PC-3 (cell line): Measurements from ENCODE around the gene STAC2. TPM values are rescaled to one million over a fixed set of nuclear protein-coding genes. Genes with fewer than 3 reads are reported as not detected.

Experiments
- ATAC-seq: fragments of 200-7000 bp; cut with Tn5 transposase; 2 replicates; pipeline ENCODE4 v1.9.1; 2020; ENCODE audit warnings: mild to moderate bottlenecking, moderate library complexity
- BruUV-seq: library from RNA; stranded (reverse); fragments of 400-500 nt; replicated peaks from 2 replicates; lab custom pipeline; 2021; lab: Mats Ljungman, UMichigan
- CTCF ChIA-PET: fragments of 300-600 bp; sonication (Branson Sonifier 250); formaldehyde crosslinking; loops from one replicate; lab custom pipeline; 2022; ENCODE audit warnings: antibody characterized with exemption; lab: Charles Lee
- POLR2A ChIA-PET: fragments of 300-600 bp; sonication (Branson Sonifier 250); formaldehyde crosslinking; loops from one replicate; lab custom pipeline; 2022; ENCODE audit warnings: antibody characterized with exemption; ENCODE audit not compliant: unreplicated experiment; lab: Charles Lee
- DNase-seq: peaks from one replicate; pipeline ENCODE4 v3.0.0-alpha.2; 2015
- H2AFZ ChIP-seq: fragments of 300-600 bp; sonication (generic); 2 replicates; pipeline ENCODE4 v1.6.0; 2016; ENCODE audit warnings: antibody characterized with exemption, low read length
- H3F3A ChIP-seq: fragments of 300-600 bp; sonication (generic); one replicate; pipeline ENCODE4 v1.6.0; 2017; ENCODE audit warnings: antibody characterized with exemption, low read length, control low read depth, mild to moderate bottlenecking; ENCODE audit not compliant: unreplicated experiment
- H3K27ac ChIP-seq: fragments of 300-600 bp; sonication (generic); 2 replicates; pipeline ENCODE4 v1.5.1; 2016; ENCODE audit warnings: mild to moderate bottlenecking, low read length
- H3K27me3 ChIP-seq: fragments of 300-600 bp; sonication (generic); 2 replicates; pipeline ENCODE4 v1.6.1; 2016; ENCODE audit warnings: low read length, mixed read lengths
- H3K36me3 ChIP-seq: fragments of 300-600 bp; sonication (generic); 2 replicates; pipeline ENCODE4 v1.6.1; 2016; ENCODE audit warnings: low read depth, mixed run types, low read length, mixed read lengths
- H3K4me1 ChIP-seq: fragments of 300-600 bp; sonication (generic); 2 replicates; pipeline ENCODE4 v1.5.1; 2016; ENCODE audit warnings: low read length; ENCODE audit not compliant: insufficient read depth
- H3K4me2 ChIP-seq: fragments of 300-600 bp; sonication (generic); 2 replicates; pipeline ENCODE4 v1.6.0; 2016; ENCODE audit warnings: low read length
- H3K4me3 ChIP-seq: fragments of 300-600 bp; sonication (generic); 2 replicates; pipeline ENCODE4 v1.5.1; 2016; ENCODE audit warnings: mild to moderate bottlenecking, low read length, mixed read lengths
- H3K79me2 ChIP-seq: fragments of 300-600 bp; sonication (generic); 2 replicates; pipeline ENCODE4 v1.6.1; 2017; ENCODE audit warnings: low read length, mixed read lengths
- H3K9ac ChIP-seq: fragments of 300-600 bp; sonication (generic); 2 replicates; pipeline ENCODE4 v1.6.0; 2016; ENCODE audit warnings: mild to moderate bottlenecking, low read length
- H3K9me2 ChIP-seq: fragments of 300-600 bp; sonication (generic); replicated peaks from 2 replicates; pipeline ENCODE4 v1.6.1; 2016; ENCODE audit warnings: mixed run types, low read length, mixed read lengths
- H3K9me3 ChIP-seq: fragments of 300-600 bp; sonication (generic); 2 replicates; pipeline ENCODE4 v1.6.1; 2016; ENCODE audit warnings: low read length, mixed read lengths
- H4K20me1 ChIP-seq: fragments of 300-600 bp; sonication (generic); 2 replicates; pipeline ENCODE4 v1.6.1; 2016; ENCODE audit warnings: low read length, mixed read lengths
- CTCF ChIP-seq: fragments of 300-600 bp; sonication (generic); conservative IDR thresholded peaks from 2 replicates; pipeline ENCODE4 v1.5.1; 2017; ENCODE audit warnings: antibody characterized with exemption, low read depth, mild to moderate bottlenecking, low read length
- EZH2 ChIP-seq: fragments of 300-600 bp; sonication (generic); IDR thresholded peaks from one replicate; pipeline ENCODE4 v1.6.1; 2017; ENCODE audit warnings: antibody characterized with exemption, mild to moderate bottlenecking, low read length; ENCODE audit not compliant: unreplicated experiment
- EZH2phosphoT487 ChIP-seq: fragments of 300-600 bp; sonication (generic); IDR thresholded peaks from 2 replicates; pipeline ENCODE4 v1.6.1; 2018; ENCODE audit warnings: mild to moderate bottlenecking, antibody characterized with exemption, low read length, borderline replicate concordance
- intact Hi-C: fragments of 100-400 bp; cut with micrococcal nuclease; formaldehyde crosslinking; loops from 2 replicates; pipeline ENCODE4 v1.9.0; 2023
- total RNA-seq: library from RNA; depleted of rRNA; stranded (reverse); fragments of >200 nt; gene quantifications from 2 replicates; pipeline ENCODE4 v1.2.3, GENCODE V29; 2014

STAC2 gene
- total RNA-seq, 1 experiment from 2014 or later = not detected

DNA sequence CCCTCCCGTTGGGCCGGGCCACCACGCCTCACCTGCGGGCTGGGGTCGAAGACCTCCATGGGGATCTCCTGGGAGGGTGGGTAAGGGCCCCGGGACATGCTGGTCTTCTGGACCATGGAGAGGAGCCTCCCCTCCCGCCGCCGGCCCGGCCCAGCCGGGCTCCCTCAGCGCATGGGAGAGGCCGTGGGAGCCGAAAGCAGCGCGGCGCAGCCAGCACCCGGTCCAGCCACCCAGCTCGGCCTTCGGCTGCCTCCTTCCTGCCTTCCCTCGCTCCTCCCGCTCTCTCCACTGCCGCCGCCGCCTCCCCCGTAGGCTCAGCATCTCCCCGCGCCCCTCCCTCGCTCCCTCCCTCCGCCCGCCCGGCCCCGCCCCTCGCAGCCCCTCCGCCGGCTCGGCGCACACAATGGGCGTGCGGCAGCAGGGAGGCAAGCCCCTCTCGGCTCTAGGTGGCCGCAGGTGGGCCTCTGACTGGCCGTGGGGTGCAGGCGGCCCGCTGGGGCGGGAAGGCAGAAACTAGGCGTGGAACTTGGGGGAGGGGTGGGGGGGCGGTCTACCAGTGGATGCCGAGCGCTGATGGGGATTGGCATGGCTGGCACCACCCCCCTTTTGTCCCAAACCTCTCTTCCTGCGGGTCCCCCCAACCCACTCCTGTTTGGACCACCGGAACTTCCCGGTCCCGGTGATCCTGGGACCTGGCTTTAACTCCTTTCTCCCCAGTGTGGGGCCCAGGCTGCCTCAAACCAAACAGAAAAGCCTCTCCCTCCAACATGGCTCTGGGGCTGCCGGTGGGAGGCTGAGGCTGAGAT is 28.2 kb downstream of the STAC2 start, which contains the start of gene CACNB1:
Gene CACNB1, minus strand, starts transcription at position 290 of the 806 bp plus-strand sequence. Its CDS starts 174 bp downstream, at position 116.
- peaks cover 39% of the 10 kb centered on the region for H3K79me2 ChIP-seq
- H3K9me2 ChIP-seq = no peaks in the 10 kb centered on the region
- no peaks in the 10 kb centered on the region for H3K9me3 ChIP-seq
- ATAC-seq (peak; percentile 72), DNase-seq (peak; percentile 58)
- TF ChIP-seq EZH2phosphoT487 (no peak), CTCF (no peak), EZH2 (no peak)
- BruUV-seq = no TSS peak
- peaks cover 16% of the 10 kb centered on the region for H3K36me3 ChIP-seq
- intact Hi-C loops = no loop called here
- peak within 1 kb of the TSS; percentile 59 for H3K9ac ChIP-seq
- H2AFZ ChIP-seq = peak within 1 kb of the TSS; percentile 76
- H3K4me2 ChIP-seq = peak within 1 kb of the TSS; percentile 91
- peaks cover 21% of the 10 kb centered on the region; the same call in 1 of the 2 replicates for H3K4me1 ChIP-seq
- ChIA-PET CTCF (interaction anchor here (0.6 kb wide), 1 partner anchor 22 kb away, joined by 7 read pairs; no protein-coding TSS in a partner anchor), POLR2A (interaction anchor here (0.6 kb wide), 2 partner anchors 9 to 214 kb away, joined by 3 to 4 read pairs; no protein-coding TSS in a partner anchor)
- peaks cover 11% of the 10 kb centered on the region for H4K20me1 ChIP-seq
- no peak within 1 kb of the TSS for H3K27ac ChIP-seq
- H3K27me3 ChIP-seq = no peaks in the 10 kb centered on the region
- H3F3A ChIP-seq = no peaks in the 10 kb centered on the region
- H3K4me3 ChIP-seq = peak within 1 kb of the TSS; percentile 75

GRCh38 chr17:39196808-39197291 is 28.9 kb downstream of the STAC2 start:
- H3K9me2 ChIP-seq = no peaks in the 10 kb centered on the region
- H2AFZ ChIP-seq = peak overlapping the region; percentile 76
- H3K27ac ChIP-seq = no peak overlapping the region
- H3K36me3 ChIP-seq = peaks cover 8% of the 10 kb centered on the region
- H3K4me1 ChIP-seq = peaks cover 16% of the 10 kb centered on the region; the same call in 1 of the 2 replicates
- no peaks in the 10 kb centered on the region for H3K9me3 ChIP-seq
- peak overlapping the region; percentile 91 for H3K4me2 ChIP-seq
- DNase-seq (peak; percentile 35), ATAC-seq (peak; percentile 22)
- TF ChIP-seq EZH2phosphoT487 = no peak
- no peak for TF ChIP-seq EZH2
- no peak for TF ChIP-seq CTCF
- no TSS peak for BruUV-seq
- peak overlapping the region; percentile 59 for H3K9ac ChIP-seq
- no peaks in the 10 kb centered on the region for H3K27me3 ChIP-seq
- ChIA-PET CTCF (interaction anchor here (0.6 kb wide), 2 partner anchors 21 to 256 kb away, joined by 5 to 7 read pairs; no protein-coding TSS in a partner anchor), POLR2A (interaction anchor here (0.6 kb wide), 2 partner anchors 9 to 214 kb away, joined by 3 to 4 read pairs; no protein-coding TSS in a partner anchor)
- no peaks in the 10 kb centered on the region for H3F3A ChIP-seq
- intact Hi-C loops = no loop called here
- H3K79me2 ChIP-seq = peaks cover 32% of the 10 kb centered on the region
- peaks cover 3% of the 10 kb centered on the region; the same call in 1 of the 2 replicates for H4K20me1 ChIP-seq
- peak overlapping the region; percentile 75 for H3K4me3 ChIP-seq
